HFFc6 (cell line): ENCODE results near the gene NPTX1. TPM values are rescaled to one million over a fixed set of nuclear protein-coding genes. Genes with fewer than 3 reads are reported as not detected.
A peak's percentile ranks its signal among the peaks of the same experiment; 100 is the strongest.

ENCODE experiments used
- DNase-seq: peaks from one replicate; pipeline ENCODE4 v3.0.0-alpha.2; 2018
- H3K27ac Mint-ChIP-seq: 2 replicates; pipeline ENCODE4 v1.8.0; 2020; ENCODE audit warnings: mild to moderate bottlenecking, mixed read lengths
- H3K27me3 Mint-ChIP-seq: 2 replicates; pipeline ENCODE4 v1.8.0; 2021; ENCODE audit warnings: mild to moderate bottlenecking, moderate library complexity, mixed read lengths; ENCODE audit not compliant: insufficient read depth
- H3K36me3 Mint-ChIP-seq: 2 replicates; pipeline ENCODE4 v1.8.0; 2021; ENCODE audit warnings: low read depth, mixed read lengths
- H3K4me1 Mint-ChIP-seq: 2 replicates; pipeline ENCODE4 v1.8.0; 2020; ENCODE audit warnings: low read depth, mixed read lengths
- H3K4me3 Mint-ChIP-seq: 2 replicates; pipeline ENCODE4 v1.8.0; 2020; ENCODE audit warnings: mild to moderate bottlenecking, moderate library complexity, mixed read lengths
- H3K9me3 Mint-ChIP-seq: 2 replicates; pipeline ENCODE4 v1.8.0; 2020; ENCODE audit warnings: mild to moderate bottlenecking, mixed read lengths
- CTCF ChIP-seq: fragments of 200-600 bp; sonication (generic); IDR thresholded peaks from 2 replicates; pipeline ENCODE4 v1.5.0; 2021; ENCODE audit warnings: antibody characterized with exemption, mild to moderate bottlenecking
- total RNA-seq, 6 experiments: library from RNA; stranded (reverse); fragmentation: NEBNext Ultra II Directional; extraction: Animal tissue kit (Norgen Biotek cat#: 25700); gene quantifications; 2 replicates in 1 of 6; 3 replicates in 5 of 6; pipeline ENCODE4 v1.2.3, GENCODE V29; 2021

NPTX1 gene
- total RNA-seq, 6 experiments from 2014 or later = 0.26 to 2.9 (median 2.6) TPM

- H3K27ac Mint-ChIP-seq = no peak overlapping the region
- H3K4me1 Mint-ChIP-seq = peaks cover 12% of the 10 kb centered on the region
- H3K9me3 Mint-ChIP-seq = no peaks in the 10 kb centered on the region
- TF ChIP-seq CTCF = no peak
- no peak overlapping the region for H3K4me3 Mint-ChIP-seq
- no peak for DNase-seq
- H3K27me3 Mint-ChIP-seq = peaks cover 49% of the 10 kb centered on the region
- H3K36me3 Mint-ChIP-seq = no peaks in the 10 kb centered on the region
Measured at GRCh38 chr17:80476877-80477646, 655 bp upstream of the NPTX1 start.

GRCh38 chr17:80474961-80475909 is 1.2 kb downstream of the NPTX1 start:
- peaks cover 12% of the 10 kb centered on the region for H3K4me1 Mint-ChIP-seq
- no peak for TF ChIP-seq CTCF
- no peak overlapping the region for H3K27ac Mint-ChIP-seq
- no peaks in the 10 kb centered on the region for H3K36me3 Mint-ChIP-seq
- no peak for DNase-seq
- no peaks in the 10 kb centered on the region for H3K9me3 Mint-ChIP-seq
- peak overlapping the region; percentile 74 for H3K4me3 Mint-ChIP-seq
- peaks cover 62% of the 10 kb centered on the region for H3K27me3 Mint-ChIP-seq

- Mint-ChIP-seq H3K27ac (no peak overlapping the region), H3K4me1 (peaks cover 12% of the 10 kb centered on the region), H3K36me3 (no peaks in the 10 kb centered on the region), H3K9me3 (no peaks in the 10 kb centered on the region), H3K4me3 (peak overlapping the region; percentile 74), H3K27me3 (peaks cover 57% of the 10 kb centered on the region)
- TF ChIP-seq CTCF = peak; percentile 63
- DNase-seq = peak; percentile 42
Measured at GRCh38 chr17:80474231-80474960, 2.0 kb downstream of the NPTX1 start.

- H3K4me1 Mint-ChIP-seq = peaks cover 12% of the 10 kb centered on the region
- no peak overlapping the region for H3K4me3 Mint-ChIP-seq
- no peak overlapping the region for H3K27ac Mint-ChIP-seq
- TF ChIP-seq CTCF = no peak
- H3K9me3 Mint-ChIP-seq = no peaks in the 10 kb centered on the region
- peaks cover 56% of the 10 kb centered on the region for H3K27me3 Mint-ChIP-seq
- DNase-seq = no peak
- no peaks in the 10 kb centered on the region for H3K36me3 Mint-ChIP-seq
Measured at GRCh38 chr17:80473701-80474100, 2.7 kb downstream of the NPTX1 start.

- H3K36me3 Mint-ChIP-seq = no peaks in the 10 kb centered on the region
- peaks cover 12% of the 10 kb centered on the region for H3K4me1 Mint-ChIP-seq
- no peaks in the 10 kb centered on the region for H3K9me3 Mint-ChIP-seq
- no peak overlapping the region for H3K4me3 Mint-ChIP-seq
- H3K27me3 Mint-ChIP-seq = peaks cover 59% of the 10 kb centered on the region
- H3K27ac Mint-ChIP-seq = no peak overlapping the region
- no peak for TF ChIP-seq CTCF
- no peak for DNase-seq
Measured at GRCh38 chr17:80472996-80473395, 3.4 kb downstream of the NPTX1 start.
